GM12864 (cell line): ENCODE results near the gene GPR149.

Experiments
- DNase-seq: peaks from one replicate; pipeline ENCODE4 v3.0.0-alpha.2; 2011; ENCODE audit warnings: low read depth
- H3K4me3 ChIP-seq: 2 replicates; pipeline ENCODE4 v1.5.1; 2011; ENCODE audit warnings: mild to moderate bottlenecking, low read depth, low read length, control low read depth
- TF ChIP-seq, protein P1 (sequence below): IDR thresholded peaks from 2 replicates; pipeline ENCODE4 v1.5.1; 2011; ENCODE audit warnings: low read depth, mild to moderate bottlenecking, moderate library complexity, low read length, control low read depth, inconsistent platforms; ENCODE audit errors: missing control alignments

Gene GPR149

GRCh38 chr3:154428286-154429206 lies 1.4 kb downstream of the GPR149 start:
- DNase-seq: no peak
- no peak overlapping the region for H3K4me3 ChIP-seq
- TF ChIP-seq, protein P1, sequence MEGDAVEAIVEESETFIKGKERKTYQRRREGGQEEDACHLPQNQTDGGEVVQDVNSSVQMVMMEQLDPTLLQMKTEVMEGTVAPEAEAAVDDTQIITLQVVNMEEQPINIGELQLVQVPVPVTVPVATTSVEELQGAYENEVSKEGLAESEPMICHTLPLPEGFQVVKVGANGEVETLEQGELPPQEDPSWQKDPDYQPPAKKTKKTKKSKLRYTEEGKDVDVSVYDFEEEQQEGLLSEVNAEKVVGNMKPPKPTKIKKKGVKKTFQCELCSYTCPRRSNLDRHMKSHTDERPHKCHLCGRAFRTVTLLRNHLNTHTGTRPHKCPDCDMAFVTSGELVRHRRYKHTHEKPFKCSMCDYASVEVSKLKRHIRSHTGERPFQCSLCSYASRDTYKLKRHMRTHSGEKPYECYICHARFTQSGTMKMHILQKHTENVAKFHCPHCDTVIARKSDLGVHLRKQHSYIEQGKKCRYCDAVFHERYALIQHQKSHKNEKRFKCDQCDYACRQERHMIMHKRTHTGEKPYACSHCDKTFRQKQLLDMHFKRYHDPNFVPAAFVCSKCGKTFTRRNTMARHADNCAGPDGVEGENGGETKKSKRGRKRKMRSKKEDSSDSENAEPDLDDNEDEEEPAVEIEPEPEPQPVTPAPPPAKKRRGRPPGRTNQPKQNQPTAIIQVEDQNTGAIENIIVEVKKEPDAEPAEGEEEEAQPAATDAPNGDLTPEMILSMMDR: no peak

GRCh38 chr3:154427685-154428285 lies 2.2 kb downstream of the GPR149 start:
- TF ChIP-seq, protein P1: no peak
- no peak for DNase-seq
- H3K4me3 ChIP-seq: no peak overlapping the region

DNA sequence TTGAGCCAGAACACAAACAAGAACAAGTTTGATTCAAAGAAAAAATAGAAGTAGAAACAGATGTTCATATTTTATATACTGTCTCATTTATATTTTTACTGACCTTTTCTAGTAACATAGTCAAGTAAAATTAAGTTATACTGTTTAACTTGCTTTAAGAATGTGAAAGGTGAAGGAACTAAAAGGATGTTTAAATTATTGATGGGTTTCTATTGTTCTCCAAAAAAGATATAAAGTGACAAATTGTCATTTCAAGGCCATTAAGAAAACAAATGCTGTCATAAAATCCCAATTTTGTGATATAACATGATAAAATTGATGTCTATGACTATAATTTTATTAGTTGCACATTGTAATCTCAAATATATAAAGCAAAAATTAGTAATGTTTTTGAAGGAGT lies 7.3 kb downstream of the GPR149 start:
- no peak for DNase-seq
- TF ChIP-seq, protein P1: no peak
- no peak overlapping the region for H3K4me3 ChIP-seq

DNA sequence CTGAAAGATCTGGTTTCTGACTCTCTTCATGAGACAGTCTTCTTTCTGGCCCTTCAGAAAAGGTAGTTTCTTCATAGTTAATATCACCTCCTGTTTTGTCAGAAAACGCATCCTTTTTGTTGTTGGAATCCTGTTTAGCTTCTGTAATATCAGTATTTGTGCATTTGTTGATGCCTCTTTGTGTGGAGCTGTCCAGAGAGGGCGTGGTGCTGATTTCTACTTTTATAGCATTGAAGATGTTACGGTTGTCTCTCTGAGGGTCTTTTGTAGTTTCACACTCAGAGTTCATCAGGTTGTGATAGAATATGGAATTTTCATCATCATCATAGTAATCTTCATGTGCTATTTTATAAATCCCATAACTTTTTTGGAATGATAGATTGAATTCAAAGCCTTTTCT lies 8.9 kb downstream of the GPR149 start:
- DNase-seq: no peak
- TF ChIP-seq, protein P1: no peak
- H3K4me3 ChIP-seq: no peak overlapping the region

GRCh38 chr3:154398084-154398967 lies 31.7 kb downstream of the GPR149 start:
- TF ChIP-seq, protein P1: no peak
- H3K4me3 ChIP-seq: no peak overlapping the region
- DNase-seq: peak; percentile 13

DNA sequence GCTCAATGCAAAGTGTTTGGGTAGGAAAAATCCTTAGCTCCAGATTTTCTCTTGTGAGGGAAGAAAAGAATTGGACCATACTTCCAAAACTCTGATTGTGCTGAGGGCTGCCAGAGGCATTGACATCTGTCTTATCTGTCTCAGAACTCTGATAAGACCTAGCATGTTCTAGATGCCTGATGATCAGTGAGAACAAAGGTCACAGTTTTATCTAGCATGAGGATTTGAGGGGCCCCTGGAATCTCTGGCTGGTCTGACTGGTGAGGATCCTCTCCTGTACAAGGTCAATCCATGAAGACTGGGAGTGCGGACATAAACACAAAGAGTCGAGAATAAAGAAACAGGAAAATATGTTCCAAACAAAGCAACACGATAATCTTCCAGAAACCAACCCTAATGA lies 40.1 kb downstream of the GPR149 start:
- H3K4me3 ChIP-seq: no peak overlapping the region
- DNase-seq: no peak
- TF ChIP-seq, protein P1: no peak
